GM12878 (cell line): ENCODE data around the gene C1orf87. TPM values are rescaled to one million over a fixed set of nuclear protein-coding genes. Genes with fewer than 3 reads are reported as not detected.

Experiments used
- ATAC-seq: fragments of 200-7000 bp; cut with Tn5 transposase; 3 replicates; pipeline ENCODE4 v1.9.1; 2020; ENCODE audit warnings: mild to moderate bottlenecking, moderate library complexity
- BruUV-seq: library from RNA; stranded (reverse); fragments of 400-500 nt; replicated peaks from 2 replicates; lab custom pipeline; 2021; lab: Mats Ljungman, UMichigan
- CTCF ChIA-PET: fragments of 300-600 bp; sonication (Branson Sonifier 250); formaldehyde crosslinking; extraction: SDS; loops from one replicate; lab custom pipeline; 2021; ENCODE audit warnings: inconsistent platforms; lab: Yijun Ruan, JAX
- POLR2A ChIA-PET: fragments of 350-600 bp; formaldehyde crosslinking; extraction: SDS; loops from one replicate; lab custom pipeline; 2021; ENCODE audit warnings: inconsistent platforms; lab: Charles Lee
- RAD21 ChIA-PET: fragments of 300-600 bp; sonication (Branson Sonifier 250); formaldehyde crosslinking; loops from one replicate; lab custom pipeline; 2023; ENCODE audit warnings: antibody characterized with exemption; ENCODE audit not compliant: unreplicated experiment; lab: Charles Lee
- SMC1A ChIA-PET: fragments of 300-600 bp; sonication (Branson Sonifier 250); formaldehyde crosslinking; loops from one replicate; lab custom pipeline; 2023; ENCODE audit not compliant: unreplicated experiment, uncharacterized antibody; lab: Charles Lee
- DNase-seq: peaks from one replicate; pipeline ENCODE4 v3.0.0-alpha.2; 2011; ENCODE audit warnings: low read depth, low spot score
- FAIRE-seq: peaks from 3 replicates; lab custom pipeline; 2011; peaks lifted over from hg19 to GRCh38; lab: Jason Lieb, UNC
- H2AFZ ChIP-seq: 2 replicates; pipeline ENCODE4 v1.6.0; 2011; ENCODE audit warnings: low read depth, low read length, control low read depth; ENCODE audit not compliant: control insufficient read depth
- H3K27ac ChIP-seq: 2 replicates; pipeline ENCODE4 v1.5.1; 2011; ENCODE audit warnings: control low read depth; ENCODE audit not compliant: control insufficient read depth, insufficient read depth
- H3K27me3 ChIP-seq, 2 experiments: replicated peaks in 1 of 2; 2 replicates each; pipeline versions ENCODE4 v1.6.0 to v1.6.1; 2011; ENCODE audit warnings: low read length in 1 of 2; ENCODE audit not compliant: control insufficient read depth in 2 of 2, insufficient read depth in 2 of 2
- H3K36me3 ChIP-seq, 2 experiments: 2 replicates each; pipeline ENCODE4 v1.5.1; 2011; ENCODE audit warnings: low read length in 1 of 2; ENCODE audit not compliant: control insufficient read depth in 2 of 2, insufficient read depth in 2 of 2
- H3K4me1 ChIP-seq: 2 replicates; pipeline ENCODE4 v1.6.1; 2011; ENCODE audit warnings: mild to moderate bottlenecking, low read length, moderate library complexity, mixed read lengths; ENCODE audit not compliant: control insufficient read depth, insufficient read depth
- H3K4me2 ChIP-seq: 2 replicates; pipeline ENCODE4 v1.6.0; 2011; ENCODE audit warnings: control low read depth; ENCODE audit not compliant: control insufficient read depth, insufficient read depth
- H3K4me3 ChIP-seq: fragments of 200-600 bp; sonication (generic); 2 replicates; pipeline ENCODE4 v1.5.1; 2016
- H3K79me2 ChIP-seq: 2 replicates; pipeline ENCODE4 v1.6.0; 2011; ENCODE audit warnings: low read length; ENCODE audit not compliant: control insufficient read depth, insufficient read depth
- H3K9ac ChIP-seq: 2 replicates; pipeline ENCODE4 v1.8.0; 2011; ENCODE audit warnings: low read length, control low read depth, mixed read lengths; ENCODE audit not compliant: control insufficient read depth, insufficient read depth
- H3K9me3 ChIP-seq: replicated peaks from 3 replicates; pipeline ENCODE4 v1.5.1; 2011; ENCODE audit warnings: mild to moderate bottlenecking, low read length; ENCODE audit not compliant: control insufficient read depth, insufficient read depth
- H4K20me1 ChIP-seq: 2 replicates; pipeline ENCODE4 v1.6.0; 2011; ENCODE audit not compliant: control insufficient read depth, insufficient read depth
- FOXM1 ChIP-seq: IDR thresholded peaks from 2 replicates; pipeline ENCODE4 v1.6.1; 2012; ENCODE audit warnings: low read depth, mild to moderate bottlenecking, inconsistent platforms, low read length, moderate library complexity
- HCFC1 ChIP-seq: fragments of 150-350 bp; IDR thresholded peaks from 2 replicates; pipeline ENCODE4 v1.6.1; 2014; ENCODE audit warnings: low read length
- IKZF2 ChIP-seq, 2 experiments: fragments of 450-650 bp; IDR thresholded peaks; 2 replicates each; pipeline ENCODE4 v1.6.1; 2017; ENCODE audit warnings: mild to moderate bottlenecking in 2 of 2, moderate library complexity in 2 of 2
- MYB ChIP-seq: fragments of 150-350 bp; IDR thresholded peaks from 2 replicates; pipeline ENCODE4 v1.6.1; 2014; ENCODE audit warnings: mild to moderate bottlenecking, low read depth, low read length, borderline replicate concordance
- TARDBP ChIP-seq: IDR thresholded peaks from 2 replicates; pipeline ENCODE4 v1.6.1; 2016; ENCODE audit warnings: borderline replicate concordance
- ZNF217 ChIP-seq: fragments of 450-650 bp; IDR thresholded peaks from 2 replicates; pipeline ENCODE4 v1.6.1; 2017; ENCODE audit warnings: antibody characterized with exemption, mild to moderate bottlenecking
- ZNF592 ChIP-seq: fragments of 450-650 bp; IDR thresholded peaks from 2 replicates; pipeline ENCODE4 v1.6.1; 2017; ENCODE audit warnings: mild to moderate bottlenecking, moderate library complexity
- WGBS: methylation state at CpG from one replicate; pipeline ENCODE4 v1.1.6; 2016; ENCODE audit warnings: low lambda C conversion rate; ENCODE audit not compliant: insufficient replicate concordance, insufficient coverage; ENCODE audit errors: missing lambda C conversion rate; 5-methylcytosine and 5-hydroxymethylcytosine counted together
- in situ Hi-C: fragments of 300-500 bp; cut with MboI; formaldehyde crosslinking; loops from 9 replicates; pipeline ENCODE4 v1.14.3; 2018; ENCODE audit warnings: mixed read lengths
- intact Hi-C: fragments of 100-400 bp; cut with micrococcal nuclease; formaldehyde crosslinking; loops from one replicate; pipeline ENCODE4 v1.14.2; 2022; ENCODE audit not compliant: unreplicated experiment
- polyA plus RNA-seq, 11 experiments: library from polyadenylated mRNA; depleted of rRNA in 4 of 11; unstranded in 6 of 11; stranded (reverse) in 5 of 11; fragments of >200 nt; fragmentation: Nextera tagmentation in 4 of 11; fragmentation: Illumina TruSeq in 1 of 11; extraction: Ambion mirVana in 4 of 11; extraction: Trizol in 1 of 11; gene quantifications; 1 replicate in 1 of 11; 2 replicates in 10 of 11; pipeline versions ENCODE4 v1.2.1 to v1.2.3, GENCODE V29; 2011 to 2016; ENCODE audit warnings: inconsistent platforms in 2 of 11, missing spikeins in 2 of 11, low read depth in 1 of 11
- total RNA-seq, 4 experiments: library from RNA; depleted of rRNA in 3 of 4; stranded (reverse); fragments of >200 nt in 3 of 4; fragmentation: Illumina TruSeq in 1 of 4; extraction: Trizol in 1 of 4; gene quantifications; 2 replicates each; pipeline versions ENCODE4 v1.2.1 to v1.2.3, GENCODE V29; 2013 to 2021
- TF ChIP-seq, protein P1 (sequence below): fragments of 450-650 bp; formaldehyde crosslinking; IDR thresholded peaks from 2 replicates; pipeline ENCODE4 v1.4.0; 2022; ENCODE audit warnings: mild to moderate bottlenecking, moderate library complexity
- TF ChIP-seq, protein P2 (sequence below): fragments of 450-650 bp; IDR thresholded peaks from 2 replicates; pipeline ENCODE4 v1.6.1; 2017; ENCODE audit warnings: mild to moderate bottlenecking, low read depth, inconsistent platforms; ENCODE audit not compliant: poor library complexity, severe bottlenecking

The C1orf87 gene
- total and polyA plus RNA-seq, 10 of the 15 experiments (the other 5 are each of a cell fraction or from before 2014, with no cell fraction given): not detected

- Histone ChIP-seq H3K4me3 (no peak overlapping the region), H3K27ac (no peak overlapping the region), H3K79me2 (no peaks in the 10 kb centered on the region), H3K27me3 (no peaks in the 10 kb centered on the region; a peak in 1 of 4 replicates), H4K20me1 (no peaks in the 10 kb centered on the region), H2AFZ (no peak overlapping the region)
- 50% methylated on average over 2 of the region's 2 CpGs for WGBS
- BruUV-seq: no TSS peak
- POLR2A ChIA-PET: no interaction called here
- FAIRE-seq (no peak), ATAC-seq (no peak)
- TF ChIP-seq ZNF217 (no peak), HCFC1 (no peak), FOXM1 (no peak), TARDBP (no peak), IKZF2 (IDR thresholded peaks at IDR 0.05) (no peak), MYB (no peak), ZNF592 (no peak)
- TF ChIP-seq, protein P1, sequence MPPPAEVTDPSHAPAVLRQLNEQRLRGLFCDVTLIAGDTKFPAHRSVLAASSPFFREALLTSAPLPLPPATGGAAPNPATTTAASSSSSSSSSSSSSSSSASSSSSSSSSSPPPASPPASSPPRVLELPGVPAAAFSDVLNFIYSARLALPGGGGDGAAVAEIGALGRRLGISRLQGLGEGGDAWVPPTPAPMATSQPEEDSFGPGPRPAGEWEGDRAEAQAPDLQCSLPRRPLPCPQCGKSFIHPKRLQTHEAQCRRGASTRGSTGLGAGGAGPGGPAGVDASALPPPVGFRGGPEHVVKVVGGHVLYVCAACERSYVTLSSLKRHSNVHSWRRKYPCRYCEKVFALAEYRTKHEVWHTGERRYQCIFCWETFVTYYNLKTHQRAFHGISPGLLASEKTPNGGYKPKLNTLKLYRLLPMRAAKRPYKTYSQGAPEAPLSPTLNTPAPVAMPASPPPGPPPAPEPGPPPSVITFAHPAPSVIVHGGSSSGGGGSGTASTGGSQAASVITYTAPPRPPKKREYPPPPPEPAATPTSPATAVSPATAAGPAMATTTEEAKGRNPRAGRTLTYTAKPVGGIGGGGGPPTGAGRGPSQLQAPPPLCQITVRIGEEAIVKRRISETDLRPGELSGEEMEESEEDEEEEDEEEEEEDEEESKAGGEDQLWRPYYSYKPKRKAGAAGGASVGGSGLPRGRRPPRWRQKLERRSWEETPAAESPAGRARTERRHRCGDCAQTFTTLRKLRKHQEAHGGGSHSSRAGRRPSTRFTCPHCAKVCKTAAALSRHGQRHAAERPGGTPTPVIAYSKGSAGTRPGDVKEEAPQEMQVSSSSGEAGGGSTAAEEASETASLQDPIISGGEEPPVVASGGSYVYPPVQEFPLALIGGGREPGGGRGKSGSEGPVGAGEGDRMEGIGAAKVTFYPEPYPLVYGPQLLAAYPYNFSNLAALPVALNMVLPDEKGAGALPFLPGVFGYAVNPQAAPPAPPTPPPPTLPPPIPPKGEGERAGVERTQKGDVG (CRISPR knock-in tag): no peak
- TF ChIP-seq, protein P2, sequence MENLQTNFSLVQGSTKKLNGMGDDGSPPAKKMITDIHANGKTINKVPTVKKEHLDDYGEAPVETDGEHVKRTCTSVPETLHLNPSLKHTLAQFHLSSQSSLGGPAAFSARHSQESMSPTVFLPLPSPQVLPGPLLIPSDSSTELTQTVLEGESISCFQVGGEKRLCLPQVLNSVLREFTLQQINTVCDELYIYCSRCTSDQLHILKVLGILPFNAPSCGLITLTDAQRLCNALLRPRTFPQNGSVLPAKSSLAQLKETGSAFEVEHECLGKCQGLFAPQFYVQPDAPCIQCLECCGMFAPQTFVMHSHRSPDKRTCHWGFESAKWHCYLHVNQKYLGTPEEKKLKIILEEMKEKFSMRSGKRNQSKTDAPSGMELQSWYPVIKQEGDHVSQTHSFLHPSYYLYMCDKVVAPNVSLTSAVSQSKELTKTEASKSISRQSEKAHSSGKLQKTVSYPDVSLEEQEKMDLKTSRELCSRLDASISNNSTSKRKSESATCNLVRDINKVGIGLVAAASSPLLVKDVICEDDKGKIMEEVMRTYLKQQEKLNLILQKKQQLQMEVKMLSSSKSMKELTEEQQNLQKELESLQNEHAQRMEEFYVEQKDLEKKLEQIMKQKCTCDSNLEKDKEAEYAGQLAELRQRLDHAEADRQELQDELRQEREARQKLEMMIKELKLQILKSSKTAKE: no peak
- TF ChIP-seq, all 136 proteins: peak for 0
- CTCF ChIA-PET: interaction anchor here (2.1 kb wide), 1 partner anchor 27 kb away, joined by 5 read pairs; no protein-coding TSS in a partner anchor
- no peaks in the 10 kb centered on the region for H3K4me1 ChIP-seq
- no peak overlapping the region for H3K4me2 ChIP-seq
- no peaks in the 10 kb centered on the region for H3K9me3 ChIP-seq
- RAD21 ChIA-PET: no interaction called here
- intact Hi-C loops (loop anchor here (5.0 to 10.0 kb wide), 4 partner anchors 176 to 1476 kb away; no protein-coding TSS in a partner anchor), in situ Hi-C loops (no loop called here)
- SMC1A ChIA-PET: no interaction called here
- DNase-seq: no peak
- no peak overlapping the region for H3K9ac ChIP-seq
- H3K36me3 ChIP-seq: no peaks in the 10 kb centered on the region
Measured at GRCh38 chr1:59978511-59978910, 95.1 kb downstream of the C1orf87 start.
